SH-SY5Y (cell line): ENCODE results near the gene CBLB.

Experiments used
- GATA2 ChIP-seq: IDR thresholded peaks from 2 replicates; pipeline ENCODE4 v1.6.1; 2011; ENCODE audit warnings: mild to moderate bottlenecking, low read depth, low read length
- GATA3 ChIP-seq: IDR thresholded peaks from 2 replicates; pipeline ENCODE4 v1.6.1; 2011; ENCODE audit warnings: low read depth, mild to moderate bottlenecking, low read length, moderate library complexity

GRCh38 chr3:105860641-105861040, 8.2 kb downstream of the CBLB start:
- TF ChIP-seq GATA2, result no peak
- no peak for TF ChIP-seq GATA3
